ENCODE results near the gene UBA6.

- TF ChIP-seq POLR2A (IDR thresholded peaks at IDR 0.05; ENCODE audit: low read length) = no peak
- TF ChIP-seq GATA1 (IDR thresholded peaks at IDR 0.05; ENCODE audit: low read depth, low read length) = no peak
Observed at GRCh38 chr4:67584496-67584895, 116.5 kb downstream of the UBA6 start.
